Suppressor macrophage treated with lipopolysaccharide for 1 hour (primary cell): Measurements from ENCODE around the gene TBCE.
"Not testable (repeated sequence)": the region's sequence is repeated elsewhere in the genome, so short reads cannot be mapped to it uniquely, and the experiment has no call there.

Experiments
- DNase-seq, 3 donors: peaks; one replicate each; pipeline ENCODE4 v3.0.0-alpha.2; 2020 to 2022

Gene TBCE

DNA sequence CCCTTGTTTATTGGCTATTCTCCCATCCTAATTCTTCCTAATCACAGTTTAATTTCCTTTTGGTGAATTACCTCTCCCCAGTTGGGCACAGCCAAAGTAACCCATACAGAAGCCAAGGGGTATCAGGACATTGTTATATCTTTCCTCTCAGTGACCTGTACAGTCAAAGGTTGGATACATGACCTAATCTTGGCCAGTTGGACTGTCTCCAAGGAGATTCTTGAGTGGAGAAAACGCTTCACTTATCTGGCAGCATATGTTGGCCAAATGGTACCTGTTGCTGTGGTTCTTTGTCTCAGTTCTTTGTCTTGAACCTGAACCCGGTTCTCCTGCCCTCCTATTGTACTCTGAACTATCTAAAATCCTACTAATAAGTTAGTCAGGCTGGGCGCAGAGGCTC, 15.3 kb upstream of the TBCE start:
- DNase-seq = no peak

DNA sequence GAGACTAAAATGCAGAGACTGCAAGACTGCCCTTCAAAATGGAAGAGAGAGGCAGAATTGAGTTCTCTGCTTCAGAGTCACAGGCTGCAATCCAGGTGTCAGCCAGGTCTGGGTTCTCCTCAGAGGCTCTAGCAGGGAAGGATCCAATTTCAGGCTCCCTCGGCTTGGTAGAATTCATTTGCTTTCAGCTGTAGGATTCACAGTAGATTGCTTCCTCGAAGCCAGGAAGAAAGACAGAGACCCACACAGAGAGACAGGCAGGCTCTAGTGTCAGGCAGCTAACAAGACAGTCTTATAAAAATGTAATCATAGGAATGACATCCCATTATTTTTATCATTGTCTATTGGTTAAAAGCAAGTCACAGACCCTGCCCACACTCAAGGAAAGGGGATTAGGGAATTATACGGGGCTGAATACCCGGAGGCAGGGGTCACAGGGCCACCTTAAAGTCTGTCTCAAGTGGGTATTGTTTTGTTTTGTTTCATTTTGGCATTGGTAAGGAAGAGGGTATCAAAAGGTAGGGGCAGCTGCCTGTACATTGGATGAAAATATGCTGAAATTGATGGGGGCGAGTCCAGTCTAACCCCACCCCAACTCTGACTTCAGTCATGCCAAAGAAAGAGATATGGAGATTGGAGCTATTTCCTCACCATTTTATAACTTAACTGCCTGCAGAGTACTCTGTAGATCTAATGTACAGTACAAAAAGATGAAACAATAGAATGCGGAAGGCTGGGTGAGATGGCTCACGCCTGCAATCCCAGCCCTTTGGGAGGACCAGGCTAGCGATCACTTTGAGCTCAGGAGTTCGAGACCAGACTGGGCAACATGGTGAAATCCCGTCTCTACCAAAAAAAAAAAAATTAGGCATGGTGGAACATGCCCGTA, 9.5 kb upstream of the TBCE start:
- DNase-seq = no peak

DNA sequence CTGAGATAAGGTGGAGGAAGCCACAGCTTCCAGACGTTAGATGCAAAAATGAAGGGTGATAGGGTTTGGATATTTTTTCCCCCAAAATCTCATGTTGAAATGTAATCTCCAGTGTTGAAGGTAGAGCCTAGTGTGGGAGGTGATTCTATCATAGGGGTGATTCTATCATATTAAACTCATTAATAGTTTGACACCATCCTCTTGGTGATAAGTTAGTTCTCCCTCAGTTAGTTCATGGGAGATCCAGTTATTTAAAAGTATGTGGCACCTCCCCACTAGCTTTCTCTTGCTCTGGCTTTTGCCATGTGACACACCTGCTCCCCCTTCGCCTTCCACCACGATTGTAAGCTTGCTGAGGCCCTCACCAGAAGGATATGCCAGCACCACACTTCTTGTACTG, 8.3 kb upstream of the TBCE start:
- no peak for DNase-seq

DNA sequence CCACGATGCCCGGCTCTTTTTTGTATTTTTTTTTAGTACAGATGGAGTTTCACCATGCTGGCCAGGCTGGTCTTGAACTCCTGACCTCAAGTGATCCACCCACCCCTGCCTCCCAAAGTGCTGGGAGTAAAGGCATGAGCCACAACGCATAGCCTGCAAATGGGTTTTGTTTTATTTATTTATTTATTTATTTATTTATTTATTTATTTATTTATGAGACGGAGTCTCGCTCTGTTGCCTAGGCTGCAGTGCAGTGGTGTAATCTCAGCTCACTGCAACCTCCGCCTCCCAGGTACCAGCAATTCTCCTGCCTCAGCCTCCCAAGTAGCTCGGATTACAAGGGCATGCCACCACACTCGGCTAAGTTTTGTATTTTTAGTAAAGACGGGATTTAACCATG, 3.0 kb upstream of the TBCE start:
- not testable (repeated sequence) for DNase-seq

DNA sequence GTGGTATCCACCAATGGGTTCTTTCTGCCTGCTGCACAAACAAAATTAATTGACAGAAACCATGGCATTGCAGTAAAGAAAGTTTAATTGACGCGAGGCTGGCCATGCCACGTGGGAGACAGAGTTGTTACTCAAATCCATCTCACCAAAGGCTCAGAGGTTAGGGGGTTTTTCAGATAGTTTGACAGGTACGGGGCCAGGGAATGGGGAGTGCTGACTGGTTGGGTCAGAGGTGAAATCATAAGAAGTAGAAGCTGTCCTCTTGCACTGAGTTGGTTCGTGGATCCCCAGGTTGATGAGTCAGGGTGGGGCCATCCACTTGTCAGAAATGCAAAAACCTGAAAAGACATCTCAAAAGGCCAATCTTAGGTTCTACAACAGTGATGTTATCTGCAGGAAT, 941 bp upstream of the TBCE start:
- peak in 1 of 3 donors; percentile 2 for DNase-seq

DNA sequence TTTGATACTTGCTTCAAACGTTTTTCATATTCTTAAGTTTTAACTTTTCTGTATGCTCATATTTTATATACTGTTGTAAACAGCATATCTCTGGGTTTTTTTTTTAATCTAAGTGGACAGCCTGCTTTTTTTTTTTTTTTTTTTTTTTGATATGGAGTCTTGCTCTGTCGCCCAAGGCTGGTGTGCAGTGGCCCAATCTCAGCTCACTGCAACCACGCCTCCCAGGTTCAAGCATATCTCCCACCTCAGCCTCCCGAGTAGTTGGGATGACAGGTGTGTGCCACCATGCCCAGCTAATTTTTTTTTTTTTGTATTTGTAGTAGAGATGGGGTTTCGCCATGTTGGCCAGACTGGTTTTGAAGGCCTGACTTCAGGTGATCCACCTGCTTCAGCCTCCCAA, 1.2 kb downstream of the TBCE start:
- no peak for DNase-seq

DNA sequence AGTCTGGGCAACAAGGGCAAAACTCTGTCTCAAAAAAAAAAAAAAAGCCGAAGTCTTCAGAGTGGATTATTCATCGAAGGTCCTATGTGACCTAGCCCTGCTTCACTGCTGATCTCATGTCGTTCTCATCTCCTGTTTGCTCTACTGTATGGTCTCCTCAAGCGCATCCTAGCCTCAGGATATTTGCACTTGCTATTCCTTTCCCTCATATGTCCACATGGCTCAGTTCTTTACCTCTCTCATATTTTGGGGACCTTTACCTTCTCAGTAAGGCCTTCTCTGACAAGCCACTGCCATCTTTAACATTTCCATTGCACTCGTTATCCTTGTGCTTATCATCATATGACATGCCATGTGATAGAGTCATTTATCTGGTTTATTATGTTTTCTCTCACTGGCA, 2.6 kb downstream of the TBCE start:
- no peak for DNase-seq

DNA sequence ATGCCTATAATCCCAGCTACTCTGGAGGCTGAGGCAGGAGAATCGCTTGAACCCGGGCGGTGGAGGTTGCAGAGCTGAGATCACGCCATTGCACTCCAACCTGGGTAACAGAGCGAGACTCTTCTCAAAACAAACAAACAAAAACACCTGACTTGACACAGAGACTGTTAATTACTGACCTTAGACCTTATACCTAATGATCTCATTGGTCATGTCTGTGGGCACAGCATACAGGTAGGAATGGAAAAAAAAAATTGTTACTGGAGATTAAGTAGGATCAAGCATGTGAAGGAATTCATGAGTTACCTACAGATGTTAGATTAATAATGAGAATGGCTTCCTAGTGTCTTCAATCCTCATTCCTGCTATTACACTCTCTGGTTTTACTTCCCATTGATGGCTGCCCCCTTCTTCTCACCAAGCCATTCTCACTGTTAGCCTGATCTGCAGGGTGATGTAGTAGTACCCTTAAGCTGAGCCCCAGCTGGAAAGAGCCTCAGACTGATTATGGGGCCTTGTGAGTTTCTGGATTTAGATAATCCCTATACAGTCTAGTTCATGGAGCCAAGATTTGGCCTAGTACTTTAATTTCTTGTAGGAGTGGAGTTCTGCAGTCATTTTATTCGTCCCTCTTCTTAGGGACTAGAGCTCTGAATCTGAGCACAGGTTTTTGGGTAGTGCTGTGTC, 8.8 kb downstream of the TBCE start:
- DNase-seq = no peak

DNA sequence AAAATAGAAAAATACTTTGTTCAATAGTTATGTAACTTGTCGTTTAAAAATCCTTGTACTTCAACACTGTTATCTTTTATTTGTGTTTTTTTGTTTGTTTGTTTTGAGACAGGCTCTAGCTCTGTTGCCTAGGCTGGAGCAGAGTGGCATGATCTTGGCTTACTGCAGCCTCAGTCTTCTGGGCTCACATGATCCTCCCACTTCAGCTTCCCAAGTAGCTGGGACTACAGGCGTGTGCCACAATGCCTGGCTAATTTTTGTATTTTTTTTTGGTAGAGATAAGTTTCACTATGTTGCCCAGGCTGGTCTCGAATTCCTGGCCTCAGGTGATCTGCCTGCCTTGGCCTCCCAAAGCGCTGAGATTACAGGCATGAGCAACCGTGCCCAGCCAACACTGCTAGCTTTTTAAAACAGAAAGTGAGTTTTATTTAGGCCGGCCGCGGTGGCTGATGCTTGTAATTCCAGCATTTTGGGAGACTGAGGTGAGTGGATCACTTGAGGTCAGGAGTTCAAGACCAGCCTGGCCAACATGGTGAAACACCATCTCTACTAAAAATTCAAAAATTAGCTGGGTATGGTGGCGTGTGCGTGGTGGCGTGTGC, 11.0 kb downstream of the TBCE start:
- DNase-seq = not testable (repeated sequence)

DNA sequence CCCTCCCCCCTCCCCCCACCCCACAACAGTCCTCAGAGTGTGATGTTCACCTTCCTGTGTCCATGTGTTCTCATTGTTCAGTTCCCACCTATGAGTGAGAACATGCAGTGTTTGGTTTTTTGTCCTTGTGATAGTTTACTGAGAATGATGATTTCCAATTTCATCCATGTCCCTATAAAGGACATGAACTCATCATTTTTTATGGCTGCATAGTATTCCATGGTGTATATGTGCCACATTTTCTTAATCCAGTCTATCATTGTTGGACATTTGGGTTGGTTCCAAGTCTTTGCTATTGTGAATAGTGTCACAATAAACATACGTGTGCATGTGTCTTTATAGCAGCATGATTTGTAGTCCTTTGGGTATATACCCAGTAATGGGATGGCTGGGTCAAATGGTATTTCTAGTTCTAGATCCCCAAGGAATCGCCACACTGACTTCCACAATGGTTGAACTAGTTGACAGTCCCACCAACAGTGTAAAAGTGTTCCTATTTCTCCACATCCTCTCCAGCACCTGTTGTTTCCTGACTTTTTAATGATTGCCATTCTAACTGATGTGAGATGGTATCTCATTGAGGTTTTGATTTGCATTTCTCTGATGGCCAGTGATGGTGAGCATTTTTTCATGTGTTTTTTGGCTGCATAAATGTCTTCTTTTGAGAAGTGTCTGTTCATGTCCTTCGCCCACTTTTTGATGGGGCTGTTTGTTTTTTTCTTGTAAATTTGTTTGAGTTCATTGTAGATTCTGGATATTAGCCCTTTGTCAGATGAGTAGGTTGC, 14.9 kb downstream of the TBCE start:
- not testable (repeated sequence) for DNase-seq

DNA sequence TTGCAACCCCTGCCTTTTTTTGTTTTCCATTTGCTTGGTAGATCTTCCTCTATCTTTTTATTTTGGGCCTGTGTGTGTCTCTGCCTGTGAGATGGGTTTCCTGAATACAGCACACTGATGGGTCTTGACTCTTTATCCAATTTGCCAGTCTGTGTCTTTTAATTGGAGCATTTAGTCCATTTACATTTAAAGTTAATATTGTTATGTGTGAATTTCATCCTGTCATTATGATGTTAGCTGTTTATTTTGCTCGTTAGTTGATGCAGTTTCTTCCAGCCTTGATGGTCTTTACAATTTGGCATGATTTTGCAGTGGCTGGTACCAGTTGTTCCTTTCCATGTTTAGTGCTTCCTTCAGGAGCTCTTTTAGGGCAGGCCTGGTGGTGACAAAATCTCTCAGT, 18.4 kb downstream of the TBCE start:
- DNase-seq = not testable (repeated sequence)

DNA sequence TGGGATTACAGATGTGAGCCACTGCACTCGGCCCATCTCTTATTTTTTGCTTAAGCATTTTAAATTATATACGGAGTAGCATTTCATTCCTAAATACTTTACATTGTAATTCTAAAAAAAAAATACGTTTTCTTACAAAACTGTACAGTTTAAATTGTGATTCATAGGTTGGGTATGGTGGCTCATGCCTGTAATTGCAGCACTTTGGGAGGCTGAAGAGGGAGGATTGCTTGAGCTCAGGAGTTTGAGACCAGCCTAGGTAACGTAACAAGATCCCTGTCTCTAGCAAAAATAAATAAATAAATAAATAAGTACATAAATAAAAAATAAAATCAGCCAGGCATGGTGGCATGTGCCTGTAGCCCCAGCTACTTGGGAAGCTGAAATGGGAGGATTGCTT, 24.6 kb downstream of the TBCE start:
- DNase-seq = no peak

DNA sequence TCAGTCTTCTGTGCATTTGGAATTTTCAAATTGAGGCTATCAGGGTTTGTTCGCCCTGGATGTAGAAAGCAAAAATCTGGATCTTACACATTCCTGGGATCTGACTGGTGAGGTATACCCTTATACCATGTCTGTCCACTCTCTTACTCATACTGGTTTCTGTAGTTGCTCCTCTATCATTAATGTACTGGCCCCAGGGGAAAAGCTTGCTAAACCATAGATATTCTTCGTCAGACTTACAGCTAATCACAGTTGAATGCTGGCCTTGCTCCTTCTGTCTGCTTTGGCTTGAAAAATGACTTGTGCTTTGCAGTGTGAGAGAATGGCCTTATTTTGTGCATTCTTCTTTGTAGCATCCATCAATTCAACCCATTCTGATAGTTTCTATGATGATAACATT, 30.5 kb downstream of the TBCE start:
- no peak for DNase-seq

DNA sequence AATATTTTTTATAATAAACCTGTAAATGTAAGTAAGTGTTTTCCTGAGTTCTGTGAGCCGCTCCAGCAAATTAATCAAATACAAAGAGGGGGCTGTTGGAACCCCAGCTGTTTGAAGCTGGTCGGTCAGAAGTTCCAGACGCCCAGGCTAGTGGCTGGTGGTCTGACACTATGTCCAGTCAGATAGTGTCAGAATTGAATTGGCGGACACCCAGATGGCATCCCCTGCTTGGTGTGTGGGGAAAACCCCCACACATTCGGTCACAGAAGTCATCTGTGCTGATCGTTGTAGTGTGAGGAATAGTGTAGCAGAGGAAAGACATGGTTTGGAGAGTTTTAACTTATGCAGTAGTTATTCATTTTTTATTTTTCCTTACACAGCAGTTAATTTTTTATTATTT, 32.4 kb downstream of the TBCE start:
- DNase-seq = no peak

DNA sequence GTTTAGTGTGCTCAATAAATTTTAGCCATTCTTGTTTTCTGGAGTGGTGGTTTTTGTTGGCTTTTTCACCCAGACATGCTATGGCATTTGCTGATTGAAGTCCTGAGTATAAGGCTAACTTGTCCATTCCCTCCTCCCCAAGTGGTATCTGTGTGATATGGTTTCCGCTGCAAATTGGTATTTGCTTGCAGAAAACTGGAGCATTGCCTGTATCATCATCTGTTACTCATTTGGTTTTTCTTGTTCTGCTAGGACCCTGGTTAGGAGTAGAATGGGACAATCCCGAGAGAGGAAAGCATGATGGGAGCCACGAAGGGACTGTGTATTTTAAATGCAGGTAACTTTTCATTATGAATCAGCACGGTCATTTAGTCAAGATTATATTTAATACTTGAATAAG, 34.0 kb downstream of the TBCE start:
- no peak for DNase-seq

DNA sequence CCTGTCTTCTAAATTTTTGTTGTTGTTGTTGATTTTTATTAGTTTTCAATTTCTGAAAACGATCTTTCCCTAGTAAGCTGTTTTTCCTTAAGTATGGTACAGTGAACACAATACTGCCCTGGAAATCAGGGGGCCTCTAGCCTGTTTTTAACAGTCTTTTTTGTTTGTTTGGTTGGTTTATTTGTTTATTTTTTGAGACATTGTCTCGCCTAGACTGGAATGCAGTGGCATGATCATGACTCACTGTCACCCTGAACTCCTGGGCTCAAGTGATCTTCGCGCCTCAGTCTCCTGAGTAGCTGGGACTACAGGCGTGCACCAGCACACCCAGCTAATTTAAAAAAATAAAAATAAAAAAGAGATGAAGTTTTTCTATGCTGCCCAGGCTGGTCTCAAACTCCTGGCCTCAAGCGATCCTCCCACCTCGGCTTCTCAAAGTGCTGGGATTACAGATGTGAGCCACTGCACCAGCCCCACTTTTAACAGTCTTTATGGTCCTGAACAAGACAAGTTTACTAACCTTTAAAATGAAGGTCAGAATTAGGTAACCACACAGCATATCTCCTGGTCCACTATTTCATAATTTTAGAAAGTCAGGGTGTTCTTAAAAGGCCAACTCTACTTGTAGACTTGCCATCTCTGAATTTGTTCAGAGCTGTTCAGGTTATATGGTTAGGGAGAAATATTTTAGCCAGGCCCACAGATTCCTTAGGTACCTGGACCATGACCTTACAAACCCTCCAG, 35.4 kb downstream of the TBCE start:
- DNase-seq = no peak

DNA sequence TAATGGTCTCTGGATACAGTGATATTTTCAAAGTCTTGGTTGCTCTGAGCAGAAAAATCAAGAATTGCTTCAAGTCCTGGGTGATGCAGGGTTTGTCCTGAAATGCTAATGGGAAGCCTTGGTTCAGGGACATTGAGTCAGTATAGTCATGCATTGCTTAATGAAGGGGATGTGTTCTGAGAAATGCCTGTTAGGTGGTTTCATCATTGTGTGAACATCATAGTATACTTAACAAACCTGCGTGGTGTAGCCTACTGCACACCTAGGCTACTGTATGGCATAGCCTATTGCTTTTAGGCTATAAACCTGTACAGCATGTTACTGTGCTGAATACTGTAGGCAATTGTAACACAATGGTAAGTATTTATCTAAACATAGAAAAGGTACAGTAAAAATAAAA, 36.4 kb downstream of the TBCE start:
- no peak for DNase-seq

DNA sequence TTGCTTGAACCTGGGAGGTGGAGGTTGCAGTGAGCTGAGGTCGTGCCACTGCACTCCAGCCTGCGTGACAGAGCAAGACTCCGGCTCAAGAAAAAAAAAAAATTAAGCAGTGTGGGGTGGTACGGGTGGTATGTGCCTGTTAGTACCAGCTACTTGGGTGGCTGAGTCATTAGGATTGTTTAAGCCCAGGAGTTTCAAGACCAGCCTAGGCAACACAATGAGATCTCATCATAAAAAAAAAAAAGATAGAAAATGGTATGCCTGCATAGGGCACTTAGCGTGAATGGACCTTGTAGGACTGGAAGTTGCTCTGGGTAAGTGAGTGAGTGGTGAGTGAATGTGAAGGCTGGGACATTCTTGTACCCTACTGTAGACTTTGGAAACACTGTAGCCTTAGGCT, 37.0 kb downstream of the TBCE start:
- no peak for DNase-seq

DNA sequence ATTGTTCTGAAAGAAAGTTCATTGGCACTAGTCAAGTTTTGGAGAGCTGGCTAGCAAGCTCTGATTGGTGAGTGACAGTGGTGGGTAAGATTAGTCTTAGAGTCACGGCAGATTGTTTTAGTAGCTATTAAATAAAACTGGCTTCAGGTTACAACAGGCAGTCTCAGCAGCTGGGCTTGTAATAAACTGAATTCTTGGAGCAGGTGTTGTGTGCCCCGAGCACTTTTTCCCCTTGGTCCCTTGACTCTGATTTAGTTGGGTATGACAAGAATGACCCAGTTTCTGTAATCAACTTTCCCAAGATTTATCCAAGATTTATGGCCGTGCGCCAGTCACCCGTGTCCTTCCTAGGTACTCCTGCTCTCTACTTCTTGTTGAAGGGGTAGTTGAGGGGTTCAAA, 40.2 kb downstream of the TBCE start:
- DNase-seq = no peak

DNA sequence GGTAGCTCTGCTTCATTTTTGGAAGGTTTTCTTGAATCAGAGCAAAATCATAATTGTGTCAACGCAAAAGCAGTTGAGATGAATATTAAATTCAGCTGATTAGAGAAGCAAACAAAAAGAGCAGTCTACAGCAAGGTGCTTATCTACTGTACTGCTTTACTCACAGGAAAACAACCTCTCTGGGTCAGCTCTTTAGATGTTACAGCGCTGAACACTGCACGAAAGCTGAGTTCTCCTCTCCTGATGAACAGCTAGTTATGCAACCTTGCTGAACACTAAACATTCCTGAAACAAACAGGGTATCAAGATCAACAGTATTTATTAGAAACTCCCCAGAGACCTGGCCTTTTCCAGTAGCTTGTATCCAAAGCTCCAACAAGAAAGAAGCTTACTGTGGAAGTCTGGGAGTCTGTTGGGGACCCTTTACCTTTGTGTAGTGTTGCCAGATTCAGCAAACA, 41.3 kb downstream of the TBCE start:
- no peak for DNase-seq

DNA sequence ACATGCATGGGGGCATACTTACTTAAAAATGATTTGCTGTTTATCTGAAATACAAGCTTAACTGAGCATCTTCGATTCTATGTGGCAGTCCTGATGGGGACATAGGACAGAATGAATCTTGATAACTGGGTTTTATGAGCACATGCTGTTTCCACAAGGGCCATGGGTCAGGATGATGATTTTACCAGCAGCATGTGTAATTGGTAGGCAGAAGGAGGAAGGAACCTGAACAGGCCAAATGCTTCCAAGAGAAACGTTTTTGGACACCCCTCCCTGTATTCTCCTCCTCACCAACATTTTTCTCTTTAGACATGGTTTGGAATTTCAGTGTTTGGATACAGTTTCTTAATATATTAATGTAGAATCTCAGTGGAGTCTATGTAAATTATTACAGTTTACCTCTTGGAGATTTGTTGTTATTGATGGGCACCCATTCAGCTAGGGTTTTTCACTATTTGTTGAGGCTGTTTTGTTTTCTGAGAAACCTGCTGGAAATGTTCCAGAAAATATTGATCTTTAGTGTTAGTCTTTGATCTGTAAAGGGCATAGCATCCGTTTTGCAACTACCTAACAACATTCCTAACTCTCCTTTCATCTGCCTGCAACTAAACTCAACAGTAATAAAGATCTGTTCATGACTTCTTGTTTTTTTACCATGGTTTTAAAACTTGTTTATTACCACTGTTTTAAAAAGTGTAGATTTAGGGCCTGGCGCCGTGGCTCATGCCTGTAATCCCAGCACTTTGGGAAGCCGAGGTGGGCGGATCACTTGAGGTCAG, 42.0 kb downstream of the TBCE start:
- no peak for DNase-seq

DNA sequence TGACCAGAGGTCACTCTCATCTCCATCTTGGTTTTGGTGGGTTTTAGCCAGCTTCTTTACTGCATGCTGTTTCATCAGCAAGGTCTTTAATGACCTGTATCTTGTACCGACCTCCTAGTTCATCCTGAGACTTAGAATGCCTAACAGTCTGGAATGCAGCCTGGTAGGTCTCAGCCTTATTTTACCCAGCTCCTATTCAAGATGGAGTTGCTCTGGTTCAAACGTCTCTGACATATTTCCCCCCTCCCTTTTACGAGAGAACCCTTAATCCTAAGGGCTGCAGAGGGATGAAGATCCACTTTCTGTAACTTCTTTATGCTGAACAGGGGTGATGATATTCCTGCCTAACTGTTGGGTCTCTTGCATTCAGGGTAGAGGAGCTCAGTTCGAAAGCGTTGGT, 43.2 kb downstream of the TBCE start:
- DNase-seq = no peak
